K562 (cell line): Measurements from ENCODE around the gene TBX19. TPM values are rescaled to one million over a fixed set of nuclear protein-coding genes. Genes with fewer than 3 reads are reported as not detected.

ENCODE experiments used
- CEBPG ChIP-seq, 3 experiments: fragments of 200-800 bp in 1 of 3; sonication (Bioruptor generic) in 1 of 3; sonication (generic) in 1 of 3; formaldehyde crosslinking in 1 of 3; IDR thresholded peaks in 2 of 3; conservative IDR thresholded peaks in 1 of 3; 2 replicates each; pipeline versions ENCODE4 v1.6.1 to v1.8.0; 2016 to 2022; ENCODE audit warnings: missing compliant biosample characterization in 2 of 3, missing genetic modification characterization in 2 of 3, mild to moderate bottlenecking in 1 of 3, missing genetic modification reagents in 1 of 3
- DNMT1 ChIP-seq: fragments of 450-650 bp; IDR thresholded peaks from 2 replicates; pipeline ENCODE4 v1.6.1; 2016; ENCODE audit warnings: antibody characterized with exemption, mild to moderate bottlenecking
- ELF1 ChIP-seq: fragments of 200-800 bp; sonication (Bioruptor generic); IDR thresholded peaks from 2 replicates; pipeline ENCODE4 v1.6.1; 2016; ENCODE audit warnings: missing genetic modification characterization, missing compliant biosample characterization
- FOXJ2 ChIP-seq: fragments of 200-800 bp; sonication (Bioruptor generic); IDR thresholded peaks from 2 replicates; pipeline ENCODE4 v1.6.1; 2016; ENCODE audit warnings: missing genetic modification characterization, missing compliant biosample characterization
- FOXM1 ChIP-seq, 2 experiments: fragments of 450-650 bp in 1 of 2; sonication (generic) in 1 of 2; formaldehyde crosslinking in 1 of 2; IDR thresholded peaks; 2 replicates each; pipeline versions ENCODE4 v1.6.1 to v1.9.0; 2017 to 2022; ENCODE audit warnings: low read depth in 2 of 2, mild to moderate bottlenecking in 2 of 2, missing genetic modification reagents in 1 of 2, moderate library complexity in 1 of 2
- KAT8 ChIP-seq: fragments of 450-650 bp; IDR thresholded peaks from 2 replicates; pipeline ENCODE4 v1.6.1; 2016; ENCODE audit warnings: low read depth, mild to moderate bottlenecking
- SMAD3 ChIP-seq: fragments of 450-650 bp; formaldehyde crosslinking; conservative IDR thresholded peaks from 2 replicates; pipeline ENCODE4 v1.4.0; 2020; ENCODE audit warnings: mild to moderate bottlenecking
- TCFL5 ChIP-seq: fragments of 250-450 bp; sonication (Bioruptor Pico); conservative IDR thresholded peaks from 2 replicates; pipeline ENCODE4 v1.6.1; 2021; ENCODE audit warnings: mild to moderate bottlenecking, moderate library complexity, matching md5 sums
- THAP12 ChIP-seq: fragments of 250-450 bp; sonication (Bioruptor Pico); IDR thresholded peaks from 2 replicates; pipeline ENCODE4 v1.9.0; 2021; ENCODE audit warnings: mild to moderate bottlenecking, inconsistent platforms
- ZKSCAN3 ChIP-seq: fragments of 250-450 bp; sonication (Bioruptor Pico); IDR thresholded peaks from 2 replicates; pipeline ENCODE4 v1.4.0; 2020
- ZNF134 ChIP-seq: fragments of 250-450 bp; sonication (Bioruptor Pico); conservative IDR thresholded peaks from 2 replicates; pipeline ENCODE4 v1.4.0; 2020
- ZNF316 ChIP-seq: fragments of 450-650 bp; IDR thresholded peaks from 2 replicates; pipeline ENCODE4 v1.6.1; 2016
- ZZZ3 ChIP-seq: fragments of 450-650 bp; IDR thresholded peaks from 2 replicates; pipeline ENCODE4 v1.6.1; 2016; ENCODE audit warnings: antibody characterized with exemption, mild to moderate bottlenecking, moderate library complexity
- polyA plus RNA-seq, 8 experiments: library from polyadenylated mRNA; depleted of rRNA in 4 of 8; stranded (reverse) in 5 of 8; unstranded in 3 of 8; fragments of >200 nt; fragmentation: Nextera tagmentation in 2 of 8; fragmentation: Illumina TruSeq in 1 of 8; extraction: Ambion mirVana in 2 of 8; extraction: Trizol in 1 of 8; gene quantifications; 2 replicates each; pipeline versions ENCODE4 v1.2.1 to v1.2.3, GENCODE V29; 2011 to 2014; ENCODE audit warnings: inconsistent platforms in 1 of 8, missing spikeins in 1 of 8
- total RNA-seq, 7 experiments: library from RNA; depleted of rRNA in 6 of 7; stranded (reverse); fragments of >200 nt in 6 of 7; fragmentation: Illumina TruSeq in 2 of 7; extraction: Trizol in 2 of 7; gene quantifications; 2 replicates each; pipeline versions ENCODE4 v1.2.1 to v1.2.3, GENCODE V29; 2011 to 2021; ENCODE audit warnings: low replicate concordance in 1 of 7
- TF ChIP-seq, protein P1 (sequence below), 2 experiments: fragments of 450-650 bp; IDR thresholded peaks; 2 replicates each; pipeline ENCODE4 v1.6.1; 2016; ENCODE audit warnings: mild to moderate bottlenecking in 2 of 2, borderline replicate concordance in 1 of 2, low read depth in 1 of 2, moderate library complexity in 1 of 2
- TF ChIP-seq, protein P2 (sequence below): fragments of 450-650 bp; IDR thresholded peaks from 2 replicates; pipeline ENCODE4 v1.6.1; 2017; ENCODE audit warnings: antibody characterized with exemption

The TBX19 gene
- total and polyA plus RNA-seq, 9 of the 15 experiments (the other 6 are each of a cell fraction or from before 2014, with no cell fraction given): 0.32 to 3.1 (median 0.95) TPM

GRCh38 chr1:168348146-168348709 is 67.6 kb downstream of the TBX19 start (continued):
- no peak for TF ChIP-seq CEBPG (CRISPR knock-in tag; IDR thresholded peaks at IDR 0.05)
- TF ChIP-seq CEBPG (tag; conservative IDR thresholded peaks at IDR 0.05 in 1 of 2, IDR thresholded peaks at IDR 0.05 in 1 of 2): no peak
- no peak for TF ChIP-seq TCFL5 (CRISPR knock-in tag)
- TF ChIP-seq, protein P1, sequence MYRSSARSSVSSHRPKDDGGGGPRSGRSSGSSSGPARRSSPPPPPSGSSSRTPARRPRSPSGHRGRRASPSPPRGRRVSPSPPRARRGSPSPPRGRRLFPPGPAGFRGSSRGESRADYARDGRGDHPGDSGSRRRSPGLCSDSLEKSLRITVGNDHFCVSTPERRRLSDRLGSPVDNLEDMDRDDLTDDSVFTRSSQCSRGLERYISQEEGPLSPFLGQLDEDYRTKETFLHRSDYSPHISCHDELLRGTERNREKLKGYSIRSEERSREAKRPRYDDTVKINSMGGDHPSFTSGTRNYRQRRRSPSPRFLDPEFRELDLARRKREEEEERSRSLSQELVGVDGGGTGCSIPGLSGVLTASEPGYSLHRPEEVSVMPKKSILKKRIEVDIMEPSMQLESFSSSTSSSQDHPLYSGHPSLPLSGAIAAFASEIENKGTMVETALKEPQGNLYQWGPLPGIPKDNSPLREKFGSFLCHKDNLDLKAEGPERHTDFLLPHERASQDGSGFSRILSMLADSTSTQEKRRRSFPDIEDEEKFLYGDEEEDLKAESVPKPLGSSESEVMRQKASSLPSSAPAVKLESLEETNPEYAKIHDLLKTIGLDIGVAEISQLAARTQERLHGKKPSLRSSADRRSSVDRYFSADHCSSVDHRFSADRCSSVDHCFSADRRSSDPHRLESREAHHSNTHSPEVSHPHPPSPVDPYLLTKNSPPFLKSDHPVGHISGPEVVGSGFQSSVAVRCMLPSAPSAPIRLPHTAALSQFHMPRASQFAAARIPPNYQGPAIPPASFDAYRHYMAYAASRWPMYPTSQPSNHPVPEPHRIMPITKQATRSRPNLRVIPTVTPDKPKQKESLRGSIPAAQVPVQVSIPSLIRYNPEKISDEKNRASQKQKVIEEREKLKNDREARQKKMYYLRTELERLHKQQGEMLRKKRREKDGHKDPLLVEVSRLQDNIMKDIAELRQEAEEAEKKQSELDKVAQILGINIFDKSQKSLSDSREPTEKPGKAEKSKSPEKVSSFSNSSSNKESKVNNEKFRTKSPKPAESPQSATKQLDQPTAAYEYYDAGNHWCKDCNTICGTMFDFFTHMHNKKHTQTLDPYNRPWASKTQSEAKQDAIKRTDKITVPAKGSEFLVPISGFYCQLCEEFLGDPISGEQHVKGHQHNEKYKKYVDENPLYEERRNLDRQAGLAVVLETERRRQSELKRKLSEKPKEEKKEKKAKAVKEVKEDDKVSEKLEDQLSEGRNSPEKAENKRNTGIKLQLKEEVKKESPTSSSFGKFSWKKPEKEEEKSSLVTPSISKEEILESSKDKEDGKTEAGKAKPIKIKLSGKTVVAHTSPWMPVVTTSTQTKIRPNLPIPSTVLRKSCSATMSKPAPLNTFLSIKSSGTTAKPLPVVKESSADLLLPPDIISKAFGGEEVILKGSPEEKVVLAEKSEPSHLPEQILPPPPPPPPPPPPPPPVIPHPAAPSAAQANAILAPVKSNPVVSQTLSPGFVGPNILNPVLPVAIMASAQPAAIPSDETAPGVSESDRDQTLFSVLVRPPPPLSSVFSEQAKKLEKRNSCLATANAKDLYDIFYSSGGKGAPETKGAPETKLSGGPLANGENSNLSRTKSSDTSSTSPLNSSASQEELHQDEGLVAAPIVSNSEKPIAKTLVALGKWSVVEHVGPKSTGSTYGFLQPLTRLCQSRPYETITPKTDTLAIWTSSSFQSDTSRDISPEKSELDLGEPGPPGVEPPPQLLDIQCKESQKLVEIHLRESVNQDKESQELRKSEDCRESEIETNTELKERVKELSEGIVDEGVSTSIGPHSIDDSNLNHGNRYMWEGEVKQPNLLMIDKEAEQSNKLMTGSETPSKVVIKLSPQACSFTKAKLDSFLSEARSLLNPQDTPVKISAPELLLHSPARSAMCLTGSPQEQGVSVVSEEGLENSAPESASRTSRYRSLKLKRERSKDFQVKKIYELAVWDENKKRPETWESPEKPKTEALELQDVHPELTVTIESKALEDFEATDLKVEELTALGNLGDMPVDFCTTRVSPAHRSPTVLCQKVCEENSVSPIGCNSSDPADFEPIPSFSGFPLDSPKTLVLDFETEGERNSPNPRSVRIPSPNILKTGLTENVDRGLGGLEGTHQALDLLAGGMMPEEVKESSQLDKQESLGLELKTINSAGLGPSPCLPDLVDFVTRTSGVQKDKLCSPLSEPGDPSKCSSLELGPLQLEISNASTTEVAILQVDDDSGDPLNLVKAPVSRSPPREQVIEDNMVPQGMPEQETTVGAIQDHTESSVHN (IDR thresholded peaks at IDR 0.05; ENCODE audit: borderline replicate concordance in 1 of 2, low read depth in 1 of 2): peak in 1 of 2 experiments; percentile 95; a peak in 2 of 4 replicates
- 0 out of 2 replicates have a peak, but pooled peaks have one; percentile 17 for TF ChIP-seq KAT8
- no peak for TF ChIP-seq THAP12 (CRISPR knock-in tag)
- TF ChIP-seq ZNF316: peak; percentile 50
- TF ChIP-seq SMAD3 (CRISPR knock-in tag): no peak
- TF ChIP-seq ELF1 (tag): no peak
- TF ChIP-seq, protein P2, sequence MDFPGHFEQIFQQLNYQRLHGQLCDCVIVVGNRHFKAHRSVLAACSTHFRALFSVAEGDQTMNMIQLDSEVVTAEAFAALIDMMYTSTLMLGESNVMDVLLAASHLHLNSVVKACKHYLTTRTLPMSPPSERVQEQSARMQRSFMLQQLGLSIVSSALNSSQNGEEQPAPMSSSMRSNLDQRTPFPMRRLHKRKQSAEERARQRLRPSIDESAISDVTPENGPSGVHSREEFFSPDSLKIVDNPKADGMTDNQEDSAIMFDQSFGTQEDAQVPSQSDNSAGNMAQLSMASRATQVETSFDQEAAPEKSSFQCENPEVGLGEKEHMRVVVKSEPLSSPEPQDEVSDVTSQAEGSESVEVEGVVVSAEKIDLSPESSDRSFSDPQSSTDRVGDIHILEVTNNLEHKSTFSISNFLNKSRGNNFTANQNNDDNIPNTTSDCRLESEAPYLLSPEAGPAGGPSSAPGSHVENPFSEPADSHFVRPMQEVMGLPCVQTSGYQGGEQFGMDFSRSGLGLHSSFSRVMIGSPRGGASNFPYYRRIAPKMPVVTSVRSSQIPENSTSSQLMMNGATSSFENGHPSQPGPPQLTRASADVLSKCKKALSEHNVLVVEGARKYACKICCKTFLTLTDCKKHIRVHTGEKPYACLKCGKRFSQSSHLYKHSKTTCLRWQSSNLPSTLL: peak; percentile 57; the same call in 1 of the 2 replicates
- no peak for TF ChIP-seq ZKSCAN3 (CRISPR knock-in tag)
- 0 out of 2 replicates have a peak, but pooled peaks have one; percentile 32 for TF ChIP-seq FOXJ2 (tag)
- TF ChIP-seq DNMT1: peak; percentile 53; the same call in 1 of the 2 replicates
- TF ChIP-seq ZNF134: no peak
- TF ChIP-seq ZZZ3: no peak
- TF ChIP-seq FOXM1 (IDR thresholded peaks at IDR 0.05; ENCODE audit: low read depth): peak; percentile 96
- TF ChIP-seq FOXM1 (CRISPR knock-in tag; IDR thresholded peaks at IDR 0.05; ENCODE audit: low read depth): no peak
